Activated CD8-positive, alpha-beta memory T cell treated with anti-CD3 and anti-CD28 coated beads, Interleukin-2, amount 10 ng/mL, durations not matched to agents 7 days and 5 days (primary cell): ENCODE results near the gene ATP2C2. TPM values are rescaled to one million over a fixed set of nuclear protein-coding genes. Genes with fewer than 3 reads are reported as not detected.
A peak's percentile ranks its signal among the peaks of the same experiment; 100 is the strongest.

Source experiments
- ATAC-seq: fragments of 150-1000 bp; cut with Tn5 transposase; one replicate; pipeline ENCODE4 v1.10.0; 2021; ENCODE audit warnings: moderate library complexity
- CTCF ChIA-PET: fragments of 350-600 bp; sonication (Branson Sonifier 250); formaldehyde crosslinking; loops from one replicate; lab custom pipeline; 2021; ENCODE audit warnings: antibody characterized with exemption; lab: Charles Lee
- DNase-seq: peaks from one replicate; pipeline ENCODE4 v3.0.0-alpha.2; 2020
- H3K27ac Mint-ChIP-seq: one replicate; pipeline ENCODE4 v1.8.0; 2021; ENCODE audit warnings: mild to moderate bottlenecking, mixed read lengths
- H3K27me3 Mint-ChIP-seq: one replicate; pipeline ENCODE4 v1.8.0; 2021; ENCODE audit warnings: mixed read lengths
- H3K36me3 Mint-ChIP-seq: one replicate; pipeline ENCODE4 v1.8.0; 2021; ENCODE audit warnings: mild to moderate bottlenecking, mixed read lengths
- H3K4me1 Mint-ChIP-seq: one replicate; pipeline ENCODE4 v1.8.0; 2021; ENCODE audit warnings: mixed read lengths
- H3K4me3 Mint-ChIP-seq: one replicate; pipeline ENCODE4 v1.8.0; 2021; ENCODE audit warnings: mild to moderate bottlenecking, moderate library complexity, mixed read lengths
- H3K9me3 Mint-ChIP-seq: one replicate; pipeline ENCODE4 v1.8.0; 2022; ENCODE audit warnings: low read depth, mixed read lengths
- total RNA-seq, 2 experiments: library from RNA; stranded (reverse); gene quantifications; one replicate each; pipeline ENCODE4 v1.2.3, GENCODE V29; 2021

Gene ATP2C2
- total RNA-seq, 2 experiments from 2014 or later, result not detected

- peaks cover 67% of the 10 kb centered on the region for H3K36me3 Mint-ChIP-seq
- H3K4me1 Mint-ChIP-seq, result peaks cover 2% of the 10 kb centered on the region
- CTCF ChIA-PET, result interaction anchor here (1.3 to 1.4 kb wide), 2 partner anchors 9 to 221 kb away, joined by 4 to 10 read pairs; no protein-coding TSS in a partner anchor
- no peak overlapping the region for H3K4me3 Mint-ChIP-seq
- H3K9me3 Mint-ChIP-seq, result peaks cover 11% of the 10 kb centered on the region
- no peak for ATAC-seq
- peak; percentile 22 for DNase-seq
- H3K27ac Mint-ChIP-seq, result no peak overlapping the region
- no peaks in the 10 kb centered on the region for H3K27me3 Mint-ChIP-seq
These were observed 129.3 kb downstream of the ATP2C2 start for GRCh38 chr16:84497418-84498222.

- ATAC-seq, result no peak
- Mint-ChIP-seq H3K4me1 (peaks cover 7% of the 10 kb centered on the region), H3K36me3 (peaks cover 64% of the 10 kb centered on the region), H3K9me3 (peaks cover 7% of the 10 kb centered on the region), H3K27me3 (no peaks in the 10 kb centered on the region), H3K4me3 (no peak overlapping the region), H3K27ac (no peak overlapping the region)
- no peak for DNase-seq
- CTCF ChIA-PET, result no interaction called here
These were observed 129.9 kb downstream of the ATP2C2 start for GRCh38 chr16:84498223-84498610.

DNA sequence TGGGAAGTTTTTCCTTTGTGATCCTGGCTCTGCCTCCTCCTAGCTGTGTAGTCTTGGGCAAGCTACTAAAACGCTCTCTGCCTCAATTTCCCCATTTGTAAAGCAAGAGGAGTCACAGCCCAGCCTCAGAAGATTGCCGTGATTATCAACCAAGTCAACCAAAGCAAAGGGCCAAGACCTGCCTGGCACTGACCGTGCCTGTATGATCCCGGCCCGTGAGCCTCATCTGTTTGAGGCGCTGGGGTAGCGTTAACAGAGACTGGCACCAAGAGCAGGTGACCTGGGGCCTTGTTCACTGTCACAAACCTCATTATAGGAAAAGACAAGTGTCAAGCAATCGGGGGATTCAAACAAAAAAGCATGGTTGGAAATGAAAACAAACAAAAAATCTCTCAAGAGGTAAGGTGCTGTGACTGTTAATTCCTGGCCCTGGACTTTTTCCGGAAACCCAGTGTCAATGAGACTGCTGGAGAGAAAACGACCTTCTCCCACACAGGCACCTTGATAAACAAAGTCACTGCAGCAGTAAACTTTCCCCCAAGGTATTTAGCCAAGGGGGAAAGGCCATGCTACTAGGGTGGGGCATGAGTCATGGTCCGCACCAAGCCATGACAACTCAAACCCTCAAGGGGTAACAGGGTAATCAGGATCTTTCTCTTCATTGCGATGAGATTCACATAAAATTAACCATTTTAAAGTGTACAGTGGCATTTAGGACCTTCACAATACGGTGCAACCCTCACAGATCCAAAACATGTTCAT is 130.7 kb downstream of the ATP2C2 start:
- H3K27ac Mint-ChIP-seq, result no peak overlapping the region
- H3K9me3 Mint-ChIP-seq, result peaks cover 6% of the 10 kb centered on the region
- H3K4me3 Mint-ChIP-seq, result no peak overlapping the region
- DNase-seq (no peak), ATAC-seq (no peak)
- H3K27me3 Mint-ChIP-seq, result no peaks in the 10 kb centered on the region
- peaks cover 16% of the 10 kb centered on the region for H3K4me1 Mint-ChIP-seq
- CTCF ChIA-PET, result no interaction called here
- peaks cover 56% of the 10 kb centered on the region for H3K36me3 Mint-ChIP-seq

GRCh38 chr16:84499638-84500037 is 131.3 kb downstream of the ATP2C2 start:
- Mint-ChIP-seq H3K9me3 (peaks cover 2% of the 10 kb centered on the region), H3K4me1 (peaks cover 18% of the 10 kb centered on the region), H3K4me3 (no peak overlapping the region), H3K36me3 (peaks cover 50% of the 10 kb centered on the region), H3K27ac (no peak overlapping the region), H3K27me3 (no peaks in the 10 kb centered on the region)
- no peak for ATAC-seq
- CTCF ChIA-PET, result interaction anchor here (1.8 kb wide), 1 partner anchor 11 kb away, joined by 5 read pairs; no protein-coding TSS in a partner anchor
- DNase-seq, result no peak

- CTCF ChIA-PET, result interaction anchor here (0.6 to 1.8 kb wide), 2 partner anchors 12 to 479 kb away, joined by 4 to 5 read pairs; no protein-coding TSS in a partner anchor
- H3K4me3 Mint-ChIP-seq, result no peak overlapping the region
- DNase-seq (no peak), ATAC-seq (no peak)
- no peak overlapping the region for H3K27ac Mint-ChIP-seq
- peaks cover 27% of the 10 kb centered on the region for H3K4me1 Mint-ChIP-seq
- no peaks in the 10 kb centered on the region for H3K9me3 Mint-ChIP-seq
- H3K27me3 Mint-ChIP-seq, result no peaks in the 10 kb centered on the region
- peaks cover 41% of the 10 kb centered on the region for H3K36me3 Mint-ChIP-seq
These were observed 132.2 kb downstream of the ATP2C2 start for GRCh38 chr16:84500531-84500930.

GRCh38 chr16:84501077-84501735 is 132.9 kb downstream of the ATP2C2 start:
- H3K36me3 Mint-ChIP-seq, result peaks cover 34% of the 10 kb centered on the region
- H3K9me3 Mint-ChIP-seq, result no peaks in the 10 kb centered on the region
- no peaks in the 10 kb centered on the region for H3K27me3 Mint-ChIP-seq
- no peak overlapping the region for H3K4me3 Mint-ChIP-seq
- H3K27ac Mint-ChIP-seq, result no peak overlapping the region
- no peak for ATAC-seq
- CTCF ChIA-PET, result interaction anchor here (0.7 to 1.8 kb wide), 2 partner anchors 12 to 356 kb away, joined by 3 to 5 read pairs; partner anchors contain the start of genes DNAAF1 and HSDL1
- H3K4me1 Mint-ChIP-seq, result peaks cover 33% of the 10 kb centered on the region
- DNase-seq, result no peak

DNA sequence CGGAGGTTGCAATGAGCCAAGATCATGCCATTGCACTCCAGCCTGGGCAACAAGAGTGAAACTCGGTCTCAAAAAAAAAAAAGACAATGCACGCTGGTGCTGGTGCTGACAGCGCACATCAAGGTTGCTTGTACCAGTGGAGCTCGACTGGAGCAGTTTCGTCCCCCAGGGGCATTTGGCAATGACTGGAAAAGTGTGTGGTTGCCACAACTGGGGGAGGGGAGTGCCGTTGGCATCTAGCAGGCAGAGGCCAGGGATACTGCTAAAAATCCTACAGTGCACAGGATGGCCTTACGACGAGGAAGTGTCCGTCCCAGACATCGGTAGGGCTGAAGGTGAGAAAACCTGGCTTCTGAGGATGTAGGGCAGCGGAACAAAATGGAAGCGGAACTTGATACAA is 133.7 kb downstream of the ATP2C2 start:
- ATAC-seq (no peak), DNase-seq (no peak)
- H3K9me3 Mint-ChIP-seq, result no peaks in the 10 kb centered on the region
- H3K36me3 Mint-ChIP-seq, result peaks cover 27% of the 10 kb centered on the region
- H3K27me3 Mint-ChIP-seq, result no peaks in the 10 kb centered on the region
- H3K27ac Mint-ChIP-seq, result no peak overlapping the region
- no peak overlapping the region for H3K4me3 Mint-ChIP-seq
- peaks cover 40% of the 10 kb centered on the region for H3K4me1 Mint-ChIP-seq
- CTCF ChIA-PET, result no interaction called here

GRCh38 chr16:84502581-84502980 is 134.2 kb downstream of the ATP2C2 start:
- H3K27me3 Mint-ChIP-seq, result no peaks in the 10 kb centered on the region
- H3K4me1 Mint-ChIP-seq, result peaks cover 45% of the 10 kb centered on the region
- DNase-seq, result no peak
- no peak for ATAC-seq
- H3K9me3 Mint-ChIP-seq, result no peaks in the 10 kb centered on the region
- no peak overlapping the region for H3K27ac Mint-ChIP-seq
- no peak overlapping the region for H3K4me3 Mint-ChIP-seq
- H3K36me3 Mint-ChIP-seq, result peaks cover 24% of the 10 kb centered on the region
- CTCF ChIA-PET, result no interaction called here

DNA sequence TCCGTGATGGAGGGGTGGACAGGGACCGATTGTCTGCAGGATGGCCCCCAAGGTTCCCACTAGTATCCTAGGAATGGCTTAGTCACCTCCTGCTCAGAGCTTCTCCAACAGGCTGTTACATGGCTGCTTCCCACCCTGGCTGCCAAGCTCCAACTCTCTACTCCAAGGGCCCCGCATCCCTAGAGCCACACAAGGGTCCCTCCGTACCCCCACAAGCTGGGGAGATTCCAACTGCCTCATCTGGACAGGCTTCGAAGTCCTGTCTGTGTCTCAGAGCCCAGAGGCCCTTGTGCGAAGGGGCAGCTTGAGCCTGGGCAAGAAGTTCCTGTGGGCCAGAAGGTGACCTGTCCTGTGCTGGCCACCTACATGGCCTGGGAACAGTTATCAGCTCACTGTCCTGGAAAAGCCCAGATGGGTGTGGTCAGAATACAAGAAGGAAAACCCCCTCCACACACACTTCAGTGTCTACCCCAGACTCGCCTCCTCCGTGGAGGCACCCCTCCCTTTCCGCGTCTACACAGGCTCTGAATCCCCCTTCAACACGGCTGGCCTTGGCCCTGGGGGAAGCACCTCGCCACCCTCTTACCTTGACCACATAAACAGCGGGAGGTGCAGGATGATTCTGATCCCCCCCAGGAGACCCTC is 135.5 kb downstream of the ATP2C2 start:
- DNase-seq, result no peak
- CTCF ChIA-PET, result interaction anchor here (1.2 to 12.4 kb wide), 4 partner anchors 9 to 235 kb away, joined by 3 to 127 read pairs (median 4); no protein-coding TSS in a partner anchor
- Mint-ChIP-seq H3K9me3 (no peaks in the 10 kb centered on the region), H3K4me3 (peak overlapping the region; percentile 80), H3K36me3 (peaks cover 21% of the 10 kb centered on the region), H3K27me3 (no peaks in the 10 kb centered on the region), H3K4me1 (peaks cover 57% of the 10 kb centered on the region), H3K27ac (no peak overlapping the region)
- no peak for ATAC-seq

- peak within 1 kb of the TSS; percentile 80 for H3K4me3 Mint-ChIP-seq
- CTCF ChIA-PET, result interaction anchor here (0.8 to 12.4 kb wide), 16 partner anchors 10 to 318 kb away, joined by 3 to 127 read pairs (median 12); partner anchors contain the start of gene TAF1C
- ATAC-seq, result peak; percentile 94
- peak; percentile 98 for DNase-seq
- no peaks in the 10 kb centered on the region for H3K9me3 Mint-ChIP-seq
- H3K27ac Mint-ChIP-seq, result peak within 1 kb of the TSS; percentile 94
- peaks cover 24% of the 10 kb centered on the region for H3K36me3 Mint-ChIP-seq
- no peaks in the 10 kb centered on the region for H3K27me3 Mint-ChIP-seq
- peaks cover 65% of the 10 kb centered on the region for H3K4me1 Mint-ChIP-seq
These were observed 136.3 kb downstream of the ATP2C2 start, which contains the start of gene MEAK7 for GRCh38 chr16:84504420-84505248. MEAK7 (minus strand) TSS chr16:84504659; CDS start chr16:84498086, 6,573 bp downstream.

GRCh38 chr16:84505249-84506187 is 137.2 kb downstream of the ATP2C2 start:
- no peak for ATAC-seq
- peaks cover 21% of the 10 kb centered on the region for H3K36me3 Mint-ChIP-seq

More at GRCh38 chr16:84505249-84506187, 137.2 kb downstream of the ATP2C2 start:
- no peaks in the 10 kb centered on the region for H3K27me3 Mint-ChIP-seq
- H3K4me1 Mint-ChIP-seq, result peaks cover 67% of the 10 kb centered on the region
- CTCF ChIA-PET, result interaction anchor here (0.6 to 12.4 kb wide), 41 partner anchors 9 to 319 kb away, joined by 3 to 127 read pairs (median 5); partner anchors contain the start of gene TAF1C
- no peaks in the 10 kb centered on the region for H3K9me3 Mint-ChIP-seq
- H3K27ac Mint-ChIP-seq, result peak overlapping the region; percentile 94
- peak overlapping the region; percentile 80 for H3K4me3 Mint-ChIP-seq
- DNase-seq, result no peak
